Nephron progenitor cell (in vitro differentiated cells): ENCODE measurements around the gene SHC4.
A peak's percentile ranks its signal among the peaks of the same experiment; 100 is the strongest.

Experiments used
- DNase-seq: peaks from one replicate; pipeline ENCODE4 v3.0.0; 2021
- H3K27ac Mint-ChIP-seq: 2 replicates; pipeline ENCODE4 v1.8.0; 2021; ENCODE audit warnings: mild to moderate bottlenecking, moderate library complexity, mixed read lengths
- H3K27me3 Mint-ChIP-seq: 2 replicates; pipeline ENCODE4 v1.8.0; 2021; ENCODE audit warnings: mild to moderate bottlenecking, low read depth, mixed read lengths; ENCODE audit not compliant: poor library complexity
- H3K36me3 Mint-ChIP-seq: 2 replicates; pipeline ENCODE4 v1.8.0; 2021; ENCODE audit warnings: low read depth, mixed read lengths
- H3K4me1 Mint-ChIP-seq: 2 replicates; pipeline ENCODE4 v1.8.0; 2021; ENCODE audit warnings: mixed read lengths
- H3K4me3 Mint-ChIP-seq: 2 replicates; pipeline ENCODE4 v1.8.0; 2021; ENCODE audit warnings: mild to moderate bottlenecking, moderate library complexity, mixed read lengths
- H3K9me3 Mint-ChIP-seq: 2 replicates; pipeline ENCODE4 v1.8.0; 2021; ENCODE audit warnings: mild to moderate bottlenecking, moderate library complexity, mixed read lengths
- TF ChIP-seq, protein P1 (sequence below): fragments of 200-600 bp; sonication (generic); IDR thresholded peaks from 2 replicates; pipeline ENCODE4 v1.5.0; 2021; ENCODE audit warnings: antibody characterized with exemption

SHC4 gene, protein sequence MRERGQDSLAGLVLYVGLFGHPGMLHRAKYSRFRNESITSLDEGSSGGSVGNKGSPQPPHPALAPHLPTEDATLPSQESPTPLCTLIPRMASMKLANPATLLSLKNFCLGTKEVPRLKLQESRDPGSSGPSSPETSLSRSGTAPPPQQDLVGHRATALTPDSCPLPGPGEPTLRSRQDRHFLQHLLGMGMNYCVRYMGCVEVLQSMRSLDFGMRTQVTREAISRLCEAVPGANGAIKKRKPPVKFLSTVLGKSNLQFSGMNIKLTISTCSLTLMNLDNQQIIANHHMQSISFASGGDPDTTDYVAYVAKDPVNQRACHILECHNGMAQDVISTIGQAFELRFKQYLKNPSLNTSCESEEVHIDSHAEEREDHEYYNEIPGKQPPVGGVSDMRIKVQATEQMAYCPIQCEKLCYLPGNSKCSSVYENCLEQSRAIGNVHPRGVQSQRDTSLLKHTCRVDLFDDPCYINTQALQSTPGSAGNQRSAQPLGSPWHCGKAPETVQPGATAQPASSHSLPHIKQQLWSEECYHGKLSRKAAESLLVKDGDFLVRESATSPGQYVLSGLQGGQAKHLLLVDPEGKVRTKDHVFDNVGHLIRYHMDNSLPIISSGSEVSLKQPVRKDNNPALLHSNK

DNA sequence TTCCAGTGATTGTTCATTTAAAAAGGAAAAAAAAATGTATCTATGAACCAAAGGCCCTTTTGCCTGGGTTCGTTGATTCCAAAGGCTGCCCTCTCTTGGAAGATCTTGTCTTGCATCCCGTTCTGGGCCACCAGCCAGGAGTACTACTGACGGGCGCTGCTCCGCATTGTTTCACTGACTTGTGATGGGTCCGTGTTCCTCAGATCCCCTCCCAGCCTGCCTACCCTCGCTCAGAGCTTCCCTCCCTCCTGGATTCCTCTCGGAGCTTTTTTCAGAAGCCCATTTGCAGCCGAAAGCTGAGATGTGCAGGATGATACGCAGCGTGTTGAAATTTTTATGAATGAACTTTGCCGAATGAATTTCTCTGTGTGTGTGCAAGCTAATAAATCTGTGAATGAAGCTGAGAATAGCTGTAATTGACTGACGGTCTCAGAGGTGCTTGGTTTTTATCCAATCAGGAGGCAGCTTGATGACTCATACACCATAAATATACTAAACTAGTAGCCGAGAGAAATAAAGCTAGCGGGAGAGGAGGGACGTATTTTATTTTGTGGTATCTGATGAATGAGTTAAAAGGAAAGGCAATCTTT lies at the start of gene SHC4:
Gene SHC4, minus strand, starts transcription at position 396 of the 590 bp plus-strand sequence. CDS start 904 bp downstream, outside the sequence.
- Mint-ChIP-seq H3K4me1 (peaks cover 19% of the 10 kb centered on the region), H3K27ac (no peak within 1 kb of the TSS), H3K9me3 (no peaks in the 10 kb centered on the region), H3K27me3 (peaks cover 47% of the 10 kb centered on the region), H3K36me3 (no peaks in the 10 kb centered on the region), H3K4me3 (peak within 1 kb of the TSS; percentile 86)
- DNase-seq: peak; percentile 63
- TF ChIP-seq, protein P1, sequence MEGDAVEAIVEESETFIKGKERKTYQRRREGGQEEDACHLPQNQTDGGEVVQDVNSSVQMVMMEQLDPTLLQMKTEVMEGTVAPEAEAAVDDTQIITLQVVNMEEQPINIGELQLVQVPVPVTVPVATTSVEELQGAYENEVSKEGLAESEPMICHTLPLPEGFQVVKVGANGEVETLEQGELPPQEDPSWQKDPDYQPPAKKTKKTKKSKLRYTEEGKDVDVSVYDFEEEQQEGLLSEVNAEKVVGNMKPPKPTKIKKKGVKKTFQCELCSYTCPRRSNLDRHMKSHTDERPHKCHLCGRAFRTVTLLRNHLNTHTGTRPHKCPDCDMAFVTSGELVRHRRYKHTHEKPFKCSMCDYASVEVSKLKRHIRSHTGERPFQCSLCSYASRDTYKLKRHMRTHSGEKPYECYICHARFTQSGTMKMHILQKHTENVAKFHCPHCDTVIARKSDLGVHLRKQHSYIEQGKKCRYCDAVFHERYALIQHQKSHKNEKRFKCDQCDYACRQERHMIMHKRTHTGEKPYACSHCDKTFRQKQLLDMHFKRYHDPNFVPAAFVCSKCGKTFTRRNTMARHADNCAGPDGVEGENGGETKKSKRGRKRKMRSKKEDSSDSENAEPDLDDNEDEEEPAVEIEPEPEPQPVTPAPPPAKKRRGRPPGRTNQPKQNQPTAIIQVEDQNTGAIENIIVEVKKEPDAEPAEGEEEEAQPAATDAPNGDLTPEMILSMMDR: no peak

DNA sequence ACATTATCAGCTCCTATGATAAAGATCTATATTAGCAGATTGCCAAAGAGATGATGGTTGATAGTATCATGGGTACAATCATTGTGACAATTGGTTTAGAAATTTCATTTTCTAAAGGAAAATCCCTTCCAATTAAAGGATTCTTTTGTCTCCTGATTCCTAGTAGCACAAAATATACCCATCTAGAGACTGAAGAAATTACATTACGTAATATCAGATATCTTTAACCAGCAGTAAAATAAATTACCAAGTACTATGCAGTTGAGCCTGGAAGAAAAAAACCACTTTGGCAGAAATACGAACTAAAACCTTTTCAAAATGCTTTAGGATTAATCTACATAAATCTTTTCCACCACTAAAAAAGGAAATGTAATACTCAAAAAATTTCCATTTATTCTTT lies 35.6 kb upstream of the SHC4 start:
- no peak overlapping the region for H3K4me3 Mint-ChIP-seq
- TF ChIP-seq, protein P1: no peak
- DNase-seq: no peak
- H3K36me3 Mint-ChIP-seq: peaks cover 80% of the 10 kb centered on the region
- peaks cover 4% of the 10 kb centered on the region for H3K27me3 Mint-ChIP-seq
- no peak overlapping the region for H3K27ac Mint-ChIP-seq
- no peaks in the 10 kb centered on the region for H3K4me1 Mint-ChIP-seq
- H3K9me3 Mint-ChIP-seq: peaks cover 24% of the 10 kb centered on the region

DNA sequence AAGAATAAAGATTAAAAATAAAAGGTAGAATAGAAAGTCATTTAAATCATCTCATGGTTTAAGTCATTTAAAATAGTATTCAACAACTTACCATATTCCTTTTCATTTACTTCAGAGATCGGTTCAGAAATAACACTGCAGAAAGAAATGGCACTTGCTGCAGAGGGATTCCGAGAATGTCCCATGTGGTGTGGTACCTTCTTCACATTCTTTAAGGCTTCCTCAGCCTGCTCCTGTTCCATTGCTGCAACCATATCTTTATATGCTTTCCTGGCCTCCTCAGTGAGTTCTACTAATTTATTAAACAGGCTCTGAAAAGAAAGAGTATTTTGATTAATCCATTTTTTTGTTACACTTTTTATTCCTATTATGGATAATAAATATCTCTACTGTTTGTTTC lies 32.6 kb upstream of the SHC4 start:
- H3K27ac Mint-ChIP-seq: peak overlapping the region; percentile 47
- no peaks in the 10 kb centered on the region for H3K4me1 Mint-ChIP-seq
- no peak for DNase-seq
- H3K4me3 Mint-ChIP-seq: no peak overlapping the region
- TF ChIP-seq, protein P1: no peak
- H3K36me3 Mint-ChIP-seq: peaks cover 70% of the 10 kb centered on the region
- peaks cover 4% of the 10 kb centered on the region for H3K27me3 Mint-ChIP-seq
- H3K9me3 Mint-ChIP-seq: no peaks in the 10 kb centered on the region

DNA sequence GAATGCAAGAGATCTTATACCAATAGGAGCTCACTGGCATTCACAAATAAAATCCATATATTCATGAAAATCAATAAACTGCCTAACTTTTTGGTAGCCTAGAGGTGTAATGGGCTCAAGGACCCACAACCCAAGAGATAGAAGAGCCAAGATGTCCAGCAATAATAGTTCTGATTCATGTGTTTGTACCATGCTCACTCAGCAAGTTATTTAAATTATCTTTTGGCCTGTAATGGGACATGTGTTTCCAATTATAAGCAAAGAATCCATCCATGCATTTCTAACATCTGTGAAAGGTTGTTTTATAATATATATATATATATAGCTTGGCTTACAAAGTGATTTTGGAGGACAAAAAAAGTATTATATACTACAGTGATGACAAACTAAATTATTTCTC lies 29.7 kb upstream of the SHC4 start:
- no peak overlapping the region for H3K4me3 Mint-ChIP-seq

DNA sequence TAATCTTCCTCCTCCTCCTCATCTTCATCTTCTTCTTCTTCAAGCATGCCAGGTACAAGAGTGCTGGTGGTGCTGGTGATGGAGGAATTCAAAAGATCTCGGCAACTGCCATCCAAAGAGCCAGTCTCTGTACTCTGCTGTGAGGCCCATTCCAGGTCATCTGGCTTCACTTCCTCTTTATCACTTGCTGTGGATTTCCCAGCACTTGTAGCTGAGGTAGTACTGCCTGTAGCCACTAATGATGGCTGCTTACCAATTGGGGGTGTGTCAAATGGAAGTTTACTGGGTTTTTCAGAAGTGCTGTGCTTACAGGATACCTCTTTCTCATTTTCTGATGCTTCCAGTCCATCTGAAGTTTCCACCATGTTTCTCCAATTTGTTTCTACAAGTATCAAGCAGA lies 28.8 kb upstream of the SHC4 start:
- Mint-ChIP-seq H3K4me3 (no peak overlapping the region), H3K4me1 (no peaks in the 10 kb centered on the region), H3K27ac (peak overlapping the region; percentile 64), H3K9me3 (no peaks in the 10 kb centered on the region), H3K36me3 (peaks cover 48% of the 10 kb centered on the region), H3K27me3 (no peaks in the 10 kb centered on the region)
- TF ChIP-seq, protein P1: no peak
- DNase-seq: no peak

More for the DNA sequence above, 29.7 kb upstream of the SHC4 start:
- no peaks in the 10 kb centered on the region for H3K9me3 Mint-ChIP-seq
- H3K27me3 Mint-ChIP-seq: no peaks in the 10 kb centered on the region
- H3K36me3 Mint-ChIP-seq: peaks cover 51% of the 10 kb centered on the region
- DNase-seq: no peak
- TF ChIP-seq, protein P1: no peak
- H3K4me1 Mint-ChIP-seq: no peaks in the 10 kb centered on the region
- H3K27ac Mint-ChIP-seq: no peak overlapping the region
